GM12872 (cell line): Measurements from ENCODE around the gene NQO2.

Source experiments
- CTCF ChIP-seq: IDR thresholded peaks from 3 replicates; pipeline ENCODE4 v1.5.1; 2011; ENCODE audit warnings: low read depth, mild to moderate bottlenecking, low read length, moderate library complexity; ENCODE audit not compliant: insufficient read depth

Gene NQO2

GRCh38 chr6:3046295-3046694 lies 46.6 kb downstream of the NQO2 start:
- no peak for TF ChIP-seq CTCF

- TF ChIP-seq CTCF: no peak
Observed at GRCh38 chr6:3052481-3053230, 53.0 kb downstream of the NQO2 start.

GRCh38 chr6:3053231-3053508 lies 53.5 kb downstream of the NQO2 start:
- no peak for TF ChIP-seq CTCF

- TF ChIP-seq CTCF: no peak
Observed at GRCh38 chr6:3057063-3057770, 57.5 kb downstream of the NQO2 start.

GRCh38 chr6:3058957-3059356 lies 59.3 kb downstream of the NQO2 start:
- no peak for TF ChIP-seq CTCF

GRCh38 chr6:3061501-3061941 lies 61.8 kb downstream of the NQO2 start:
- TF ChIP-seq CTCF: no peak

- no peak for TF ChIP-seq CTCF
Observed at GRCh38 chr6:3063733-3064700, 64.3 kb downstream of the NQO2 start.
